H4 (cell line): ENCODE results near the gene LTA4H. TPM values are rescaled to one million over a fixed set of nuclear protein-coding genes. Genes with fewer than 3 reads are reported as not detected.

Source experiments
- DNase-seq: peaks from one replicate; pipeline ENCODE4 v3.0.0-alpha.2; 2015; ENCODE audit warnings: low spot score
- total RNA-seq: library from RNA; depleted of rRNA; stranded (reverse); fragments of >200 nt; shearing (Covaris generic); gene quantifications from 2 replicates; pipeline ENCODE4 v1.2.3, GENCODE V29; 2014

The LTA4H gene
- total RNA-seq, 1 experiment from 2014 or later, result 85.7 TPM

GRCh38 chr12:96057986-96058553, 22.7 kb upstream of the LTA4H start:
- no peak for DNase-seq

- DNase-seq, result no peak
Observed at GRCh38 chr12:96056646-96057455, 21.5 kb upstream of the LTA4H start.

GRCh38 chr12:96054244-96054610, 18.8 kb upstream of the LTA4H start:
- DNase-seq, result no peak

GRCh38 chr12:96053476-96054243, 18.3 kb upstream of the LTA4H start:
- no peak for DNase-seq

GRCh38 chr12:96051756-96052485, 16.5 kb upstream of the LTA4H start:
- DNase-seq, result no peak

GRCh38 chr12:96050139-96050538, 14.8 kb upstream of the LTA4H start:
- DNase-seq, result no peak

GRCh38 chr12:96049101-96049500, 13.7 kb upstream of the LTA4H start:
- DNase-seq, result no peak

GRCh38 chr12:96048393-96048969, 13.1 kb upstream of the LTA4H start:
- no peak for DNase-seq

- DNase-seq, result no peak
Observed at GRCh38 chr12:96047229-96048211, 12.1 kb upstream of the LTA4H start.

- no peak for DNase-seq
Observed at GRCh38 chr12:96046543-96047228, 11.3 kb upstream of the LTA4H start.

GRCh38 chr12:96045566-96045965, 10.2 kb upstream of the LTA4H start:
- DNase-seq, result no peak

GRCh38 chr12:96044943-96045290, 9.5 kb upstream of the LTA4H start:
- no peak for DNase-seq

GRCh38 chr12:96044017-96044942, 8.9 kb upstream of the LTA4H start:
- DNase-seq, result peak; percentile 47

GRCh38 chr12:96041181-96041580, 5.8 kb upstream of the LTA4H start:
- no peak for DNase-seq

GRCh38 chr12:96040305-96041133, 5.1 kb upstream of the LTA4H start:
- no peak for DNase-seq

- DNase-seq, result no peak
Observed at GRCh38 chr12:96039516-96039915, 4.1 kb upstream of the LTA4H start.

GRCh38 chr12:96036765-96037455, 1.5 kb upstream of the LTA4H start:
- no peak for DNase-seq
